ENCODE measurements around the gene DLG2.

Gene DLG2

GRCh38 chr11:84558085-84558905 lies 1068.8 kb downstream of the DLG2 start:
- DNase-seq (ENCODE audit: low spot score): peak; percentile 35

DNA sequence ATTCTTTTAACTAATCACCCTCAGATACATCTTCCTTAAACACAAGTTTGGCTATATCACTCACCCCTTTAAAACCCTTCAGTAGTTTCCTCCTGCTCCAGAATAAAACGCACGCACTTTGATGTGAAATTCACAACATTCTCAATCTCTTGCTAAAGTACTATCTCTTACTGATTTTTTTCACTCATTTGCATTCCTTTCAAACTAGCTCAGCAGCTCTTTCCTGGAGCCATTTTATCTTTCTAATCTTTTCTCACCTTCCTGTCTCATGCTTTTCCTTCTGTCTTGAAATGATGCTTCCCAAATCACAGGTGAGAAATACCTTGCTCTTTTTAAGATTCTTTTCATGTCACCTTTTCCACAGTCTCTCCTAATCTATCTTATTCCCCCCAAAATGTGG lies 1074.4 kb downstream of the DLG2 start:
- no peak for DNase-seq (ENCODE audit: low spot score)

DNA sequence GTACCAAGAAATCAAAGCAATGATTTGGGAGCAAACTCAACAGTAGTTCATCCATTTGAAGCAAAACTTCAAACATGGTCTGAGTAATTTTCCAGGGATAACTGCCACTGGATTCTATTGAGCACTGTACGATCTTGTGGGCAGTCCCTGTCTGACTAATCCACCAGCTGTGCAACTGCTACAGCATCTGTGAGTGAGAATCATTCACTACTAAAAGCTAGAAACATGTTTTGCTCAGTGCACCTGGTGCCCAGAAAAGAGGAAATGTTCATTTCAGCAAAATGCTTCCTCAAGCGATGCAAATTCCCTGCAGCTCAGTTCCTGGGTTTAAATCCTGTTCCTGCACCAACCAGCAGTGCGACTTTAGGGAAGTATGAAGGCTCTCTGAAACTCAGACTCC lies 1077.9 kb downstream of the DLG2 start:
- no peak for DNase-seq (ENCODE audit: low spot score)

GRCh38 chr11:84544566-84544965 lies 1082.6 kb downstream of the DLG2 start:
- DNase-seq (ENCODE audit: low spot score): no peak

DNA sequence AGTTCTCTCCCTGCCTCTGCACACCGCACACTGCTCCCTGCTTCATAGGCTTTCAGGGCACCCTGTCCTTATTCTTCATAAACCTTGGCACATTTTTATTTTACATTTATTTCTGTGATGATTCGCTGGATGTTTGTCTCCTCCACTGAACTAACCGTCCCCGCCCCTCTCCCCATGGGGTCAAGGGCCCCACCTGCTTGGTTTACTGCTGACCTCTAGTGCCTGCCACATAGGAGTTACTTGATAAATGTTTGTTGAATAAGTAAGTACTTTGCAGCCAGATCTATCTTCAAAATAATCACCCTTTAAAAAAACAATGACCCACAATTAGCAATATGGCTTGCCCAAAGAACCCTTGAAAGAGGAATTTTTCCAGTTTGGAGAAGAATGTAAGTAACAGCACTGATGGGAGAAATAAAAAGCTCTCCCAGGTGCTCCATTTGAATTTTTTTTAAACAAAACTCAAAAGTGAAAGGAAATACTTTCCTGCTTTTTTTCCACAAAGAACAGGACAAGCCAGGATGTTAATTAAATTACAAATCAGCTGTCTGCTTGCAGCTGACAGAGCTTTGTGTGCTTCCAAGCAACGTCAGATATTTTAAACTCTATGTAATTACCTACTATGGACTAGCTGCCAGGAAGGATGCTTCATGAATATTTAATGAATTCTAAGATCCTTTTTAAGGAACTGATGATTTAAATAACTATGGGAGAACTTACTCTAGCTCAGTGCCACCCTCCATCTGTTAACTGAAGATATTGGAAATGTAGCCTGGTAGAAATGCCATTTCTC lies 1083.6 kb downstream of the DLG2 start:
- DNase-seq (ENCODE audit: low spot score): no peak

DNA sequence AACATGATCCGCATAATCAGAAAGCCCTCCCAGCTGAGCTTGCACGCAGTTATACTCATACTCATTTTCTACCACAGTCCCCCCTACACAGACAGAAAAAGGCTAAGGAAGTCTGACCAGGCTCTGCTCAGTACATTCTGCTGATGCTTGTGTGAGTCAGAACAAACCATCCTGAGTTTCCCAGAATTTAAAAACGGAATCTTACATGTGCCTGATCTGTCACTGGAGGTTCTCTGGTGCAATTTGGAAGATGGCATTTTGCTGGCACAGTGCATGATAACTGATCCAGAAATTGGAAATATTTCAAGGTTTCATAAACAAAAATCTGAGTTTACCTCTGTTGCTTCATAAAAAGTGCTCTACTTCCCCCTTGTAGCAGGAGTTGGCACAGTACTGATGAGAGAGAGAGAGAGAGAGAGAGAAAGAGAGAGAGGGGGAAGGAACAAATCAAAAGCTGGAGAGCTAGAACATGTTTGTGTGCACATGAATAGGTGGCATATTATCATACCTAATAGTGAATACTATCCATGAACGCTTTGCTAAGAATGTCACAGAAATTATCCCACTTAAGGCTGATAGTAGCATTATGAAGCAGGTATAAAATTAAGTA lies 1085.3 kb downstream of the DLG2 start:
- no peak for DNase-seq (ENCODE audit: low spot score)

DNA sequence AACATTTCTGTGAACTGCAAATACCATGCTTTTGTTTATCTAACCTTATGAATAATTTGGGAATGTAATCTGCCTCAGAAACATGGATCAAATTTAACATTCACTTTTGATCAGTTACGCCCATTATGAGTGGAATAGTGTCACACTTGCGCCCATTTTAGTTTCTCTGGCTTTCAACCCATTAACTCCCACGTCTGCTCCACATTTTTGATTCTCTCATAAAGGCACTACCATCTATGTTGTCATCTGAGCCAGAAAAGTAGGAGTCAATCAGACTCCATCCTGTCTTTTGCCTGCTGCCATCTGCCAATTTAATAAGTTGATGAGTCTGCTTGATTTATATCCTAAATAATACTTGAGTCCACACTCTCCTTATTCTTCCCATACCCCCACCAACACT lies 1090.7 kb downstream of the DLG2 start:
- no peak for DNase-seq (ENCODE audit: low spot score)

GRCh38 chr11:84532364-84532763 lies 1094.8 kb downstream of the DLG2 start:
- no peak for DNase-seq (ENCODE audit: low spot score)

DNA sequence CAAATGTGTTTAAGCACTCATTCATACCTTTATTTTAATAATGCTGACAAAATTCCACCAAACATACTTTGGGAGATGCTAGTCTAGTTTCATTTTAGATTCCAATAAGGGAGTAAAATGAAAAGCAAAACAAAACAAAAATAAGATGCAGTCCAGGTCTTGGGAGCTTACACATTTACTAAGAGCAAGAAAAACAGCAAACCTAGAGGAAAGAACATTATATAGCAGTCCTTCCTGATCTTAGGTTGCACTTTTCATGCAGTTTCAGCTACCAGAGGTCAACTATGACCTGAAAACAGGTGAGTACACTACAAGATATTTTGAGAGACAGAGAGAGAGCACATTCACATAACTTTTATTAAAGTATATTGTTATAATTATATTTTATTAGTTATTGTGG lies 1100.9 kb downstream of the DLG2 start:
- DNase-seq (ENCODE audit: low spot score): no peak

- peak; percentile 18 for DNase-seq (ENCODE audit: low spot score)
Observed at GRCh38 chr11:84524422-84525051, 1102.6 kb downstream of the DLG2 start.

DNA sequence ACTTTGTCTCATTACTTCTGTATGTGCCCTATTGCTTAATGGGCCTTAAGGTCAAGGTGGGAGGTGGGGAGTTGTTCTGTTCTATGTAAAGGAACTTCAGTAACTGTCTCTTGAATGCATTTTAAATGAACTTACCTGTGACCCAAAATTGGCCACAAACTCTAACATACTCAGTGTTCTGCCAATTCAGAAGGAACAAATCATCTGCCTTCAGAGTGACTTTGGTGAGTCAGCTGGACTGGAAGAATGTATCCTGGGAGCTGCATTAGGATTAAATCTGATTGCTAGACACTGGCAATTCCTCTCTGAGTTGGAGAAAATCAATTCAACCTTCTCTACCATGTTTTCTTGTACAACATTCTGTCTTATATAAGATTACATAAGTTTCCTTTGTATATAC lies 1104.8 kb downstream of the DLG2 start:
- no peak for DNase-seq (ENCODE audit: low spot score)

DNA sequence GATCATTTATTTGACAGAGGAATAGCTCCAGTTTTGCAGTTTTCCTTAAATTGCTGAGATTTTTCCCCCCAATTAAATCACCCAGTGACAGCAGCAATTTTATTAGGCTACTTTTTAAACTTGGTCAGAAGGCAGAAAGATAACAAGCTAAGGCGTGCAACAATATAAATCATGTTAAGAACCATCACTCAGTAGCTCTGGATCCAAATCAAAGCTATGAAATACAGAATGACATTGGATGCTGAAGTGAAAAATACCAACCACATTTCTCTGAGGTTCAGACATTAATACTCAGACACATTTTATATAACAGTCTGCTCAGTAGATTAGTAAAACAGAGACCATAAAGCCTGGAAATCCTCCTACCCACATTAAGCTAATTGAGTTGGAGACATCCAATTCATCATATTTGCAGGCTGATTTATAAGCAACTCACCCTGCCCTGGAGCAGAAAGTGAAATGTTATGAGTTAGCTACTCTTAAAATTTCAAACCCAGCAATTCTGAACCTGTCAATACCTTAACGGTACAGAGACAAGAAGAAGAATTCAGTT lies 1108.4 kb downstream of the DLG2 start:
- DNase-seq (ENCODE audit: low spot score): no peak

- DNase-seq (ENCODE audit: low spot score): no peak
Observed at GRCh38 chr11:84514436-84514835, 1112.7 kb downstream of the DLG2 start.

DNA sequence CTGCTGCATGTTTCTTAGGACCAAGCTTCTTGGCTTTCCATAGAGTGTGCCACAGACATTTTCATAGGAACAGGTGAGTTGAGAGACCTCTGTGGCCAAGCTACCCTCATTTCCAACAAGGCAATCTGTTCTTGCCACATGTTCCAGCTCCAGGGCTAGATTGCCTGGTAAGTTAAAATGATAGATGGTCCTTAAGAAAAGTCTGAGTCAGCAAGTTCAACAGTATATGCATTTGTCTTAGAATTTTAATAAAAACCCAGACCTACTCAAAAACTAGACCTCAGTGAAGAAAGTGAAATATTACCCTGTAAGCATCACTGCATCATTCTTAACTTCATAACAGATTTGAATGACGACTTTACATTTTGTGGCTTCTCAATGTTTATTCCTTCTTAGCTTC lies 1123.6 kb downstream of the DLG2 start:
- no peak for DNase-seq (ENCODE audit: low spot score)

GRCh38 chr11:84501750-84502149 lies 1125.4 kb downstream of the DLG2 start:
- no peak for DNase-seq (ENCODE audit: low spot score)

DNA sequence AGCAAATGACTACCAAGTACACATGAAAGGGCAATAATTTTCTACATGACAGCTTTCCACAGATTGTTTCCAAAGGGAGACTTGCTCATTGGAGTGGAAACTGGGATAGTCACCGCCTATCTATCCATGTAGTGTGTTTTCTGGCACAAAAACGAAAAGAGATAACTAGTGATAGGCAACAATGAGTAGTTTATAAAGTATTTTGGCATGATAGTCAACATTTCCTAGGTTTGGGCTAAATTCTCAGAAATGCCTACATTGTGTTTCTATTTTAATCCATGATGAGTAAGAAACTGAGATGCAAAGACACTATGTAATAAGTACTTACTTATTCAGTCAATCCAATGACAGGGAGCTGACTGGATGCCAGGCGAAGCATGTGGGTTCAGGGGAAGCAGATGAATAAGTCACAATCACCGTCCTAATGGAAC lies 1129.1 kb downstream of the DLG2 start:
- DNase-seq (ENCODE audit: low spot score): no peak

DNA sequence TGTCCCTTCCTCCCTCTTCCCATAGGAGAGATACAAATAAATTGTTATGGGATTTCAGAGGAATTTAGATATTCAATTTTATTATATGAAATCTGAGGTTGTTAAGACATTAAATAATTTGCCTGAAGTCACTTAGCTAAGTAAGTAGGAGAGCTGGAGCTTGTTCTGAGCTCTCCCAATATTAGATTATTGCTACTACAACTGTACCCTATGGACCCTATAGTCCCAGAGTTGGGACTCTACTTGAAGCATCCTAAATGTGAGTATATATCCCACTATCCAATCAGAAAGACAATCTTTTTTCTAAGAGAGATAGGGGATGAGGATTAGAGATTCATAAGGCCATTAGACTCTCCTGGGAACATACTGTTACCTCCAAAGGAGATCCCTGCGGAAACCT lies 1130.0 kb downstream of the DLG2 start:
- DNase-seq (ENCODE audit: low spot score): no peak

GRCh38 chr11:84496122-84496521 lies 1131.0 kb downstream of the DLG2 start:
- no peak for DNase-seq (ENCODE audit: low spot score)

DNA sequence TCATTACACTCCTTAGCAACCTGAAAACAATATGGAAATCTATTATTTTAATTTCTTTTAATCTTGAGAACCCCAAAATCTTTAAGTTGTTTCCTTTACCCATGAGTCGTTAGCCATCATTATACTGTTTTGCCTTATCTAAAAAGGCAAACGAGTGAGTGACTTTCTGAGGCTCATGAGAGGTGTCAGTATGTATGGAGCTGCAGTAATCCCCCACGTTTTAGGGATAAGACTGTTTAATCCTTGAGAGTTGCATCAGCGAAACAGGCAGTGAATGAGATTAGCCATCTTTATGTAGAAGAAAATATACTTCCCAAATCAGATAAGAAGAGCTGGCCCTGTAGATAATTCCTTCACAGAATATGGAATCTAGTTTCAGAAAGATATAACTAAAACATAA lies 1147.0 kb downstream of the DLG2 start:
- DNase-seq (ENCODE audit: low spot score): no peak

DNA sequence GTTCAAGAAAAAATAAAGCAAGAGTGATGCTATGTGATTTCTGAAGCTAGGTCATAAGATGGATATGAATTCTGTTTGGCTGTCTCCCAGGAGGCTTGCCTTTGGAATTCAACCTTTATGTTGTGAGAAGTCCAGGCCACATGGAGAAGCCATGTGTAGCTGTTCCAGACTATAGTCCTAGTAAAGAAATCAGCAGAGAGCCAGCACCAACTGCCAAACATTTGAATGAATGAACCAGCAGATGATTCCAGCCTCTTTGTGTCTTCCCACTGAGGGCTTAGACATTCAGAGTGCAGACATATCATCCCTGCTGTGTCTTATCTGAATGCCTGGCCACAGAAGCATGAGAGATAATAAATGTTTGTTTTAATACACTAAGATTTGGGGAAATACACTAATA lies 1150.6 kb downstream of the DLG2 start:
- DNase-seq (ENCODE audit: low spot score): no peak

- DNase-seq (ENCODE audit: low spot score): no peak
Observed at GRCh38 chr11:84471501-84471900, 1155.6 kb downstream of the DLG2 start.

- DNase-seq (ENCODE audit: low spot score): no peak
Observed at GRCh38 chr11:84468235-84468634, 1158.9 kb downstream of the DLG2 start.
